Heart right ventricle (tissue), 16 donors: ENCODE results near the gene BAMBI. TPM values are rescaled to one million over a fixed set of nuclear protein-coding genes. Genes with fewer than 3 reads are reported as not detected.
A peak's percentile ranks its signal among the peaks of the same experiment; 100 is the strongest.

Experiments
- ATAC-seq, 8 donors: fragments of 200-7000 bp; cut with Tn5 transposase; one replicate each; pipeline ENCODE4 v1.9.1; 2020; ENCODE audit warnings: mild to moderate bottlenecking in 8 of 8, moderate library complexity in 8 of 8, moderate number of reproducible peaks in 1 of 8
- DNase-seq, 2 donors: peaks; one replicate each; pipeline ENCODE4 v3.0.0-alpha.2; 2020
- H3K27ac ChIP-seq, 10 donors: fragments of 200-600 bp; sonication (generic) in 2 of 10; one replicate each; pipeline versions ENCODE4 v1.5.0 to v1.8.0; 2020 to 2022; ENCODE audit warnings: mild to moderate bottlenecking in 3 of 10
- H3K27me3 ChIP-seq, 7 donors: fragments of 200-600 bp; one replicate each; pipeline ENCODE4 v1.8.0; 2021 to 2022; ENCODE audit warnings: mild to moderate bottlenecking in 2 of 7
- H3K36me3 ChIP-seq, 9 donors: fragments of 200-600 bp; sonication (generic) in 1 of 9; one replicate each; pipeline versions ENCODE4 v1.5.0 to v1.8.0; 2020 to 2022; ENCODE audit warnings: mild to moderate bottlenecking in 2 of 9
- H3K4me1 ChIP-seq, 9 donors: fragments of 200-600 bp; sonication (generic) in 1 of 9; one replicate each; pipeline versions ENCODE4 v1.5.0 to v1.8.0; 2020 to 2022; ENCODE audit warnings: mild to moderate bottlenecking in 4 of 9
- H3K4me3 ChIP-seq, 10 donors: fragments of 200-600 bp; sonication (generic) in 2 of 10; one replicate each; pipeline versions ENCODE4 v1.5.0 to v1.8.0; 2020 to 2022; ENCODE audit warnings: mild to moderate bottlenecking in 7 of 10, moderate library complexity in 2 of 10
- H3K9me3 ChIP-seq, 11 donors: fragments of 200-600 bp in 10 of 11; sonication (generic) in 2 of 11; one replicate each; pipeline versions ENCODE4 v1.5.0 to v1.8.0; 2013 to 2022; ENCODE audit warnings: mild to moderate bottlenecking in 2 of 11, control low read depth in 1 of 11, moderate library complexity in 1 of 11
- CTCF ChIP-seq, 9 donors: fragments of 200-600 bp; sonication (generic) in 2 of 9; IDR thresholded peaks; one replicate each; pipeline versions ENCODE4 v1.5.0 to v1.8.0; 2021 to 2022; ENCODE audit warnings: antibody characterized with exemption in 9 of 9, mild to moderate bottlenecking in 5 of 9, moderate library complexity in 1 of 9
- whole genome bisulfite sequencing, 2 donors: extraction: QIAGEN DNeasy Blood & Tissue Kit; methylation state at CpG; one replicate each; pipeline ENCODE4 v1.1.7; 2013; ENCODE audit warnings: inconsistent platforms in 1 of 2; 5-methylcytosine and 5-hydroxymethylcytosine counted together
- intact Hi-C, 10 donors: fragments of 100-400 bp; cut with DNase I; formaldehyde crosslinking; loops; one replicate each; pipeline versions ENCODE4 v1.11.1 to v1.14.2; 2022
- polyA plus RNA-seq, 2 donors: library from polyadenylated mRNA; stranded (reverse); fragments of 200-250 nt; gene quantifications; one replicate each; pipeline ENCODE4 v1.2.3, GENCODE V29; 2013
- total RNA-seq, 10 donors: library from RNA; stranded (reverse); fragmentation: NEBNext Ultra II Directional in 3 of 10; extraction: Animal tissue kit (Norgen Biotek cat#: 25700) in 3 of 10; gene quantifications; one replicate each; pipeline versions ENCODE4 v1.2.1 to v1.2.4, GENCODE V29; 2021 to 2023
- donor health status: Arrhythmogenic right ventricular cardiomyopathy.
- donor health status: ischemic (EF 13 %, LVEDD 7.1; RV severe dilation, severe dysfunction).
- donor health status: healthy with polysubstance abuse.
- donor health status: DM: no; HTN: yes; CAD: no.
- donor health status: DM: no; HTN: no; CAD: no.
- donor health status: ischemic (EF 25% LVEDD 6.9; RV normal size, moderate dysfunction).
- donor health status: ischemic (EF 25% LVEDD 5.7; RV mildly dilated, moderate dysfunction).
- donor health status: healthy.
- donor health status: DM: yes; HTN: yes; CAD: no.
- donor health status: Ischemic cardiomyopathy.
- donor health status: ischemic (EF 35%, LVEDD 5.7; RV mildly dilated, moderate dysfunction).
- donor health status: nonischemic (EF 11% LVEDD 7.7; RV severe dilation, severe dysfunction).
- donor health status: DM: yes; HTN: yes; CAD: no.
- donor health status: PGD.
- donor health status: ischemic (EF 29% LVEDD 5.4; RV normal size, mild dysfunction).
- donor health status: nonischemic (EF 23%, LVEDD 6.1; RV moderate dilation, normal function).

BAMBI gene
- total and polyA plus RNA-seq, 12 donors: 5.0 to 52.7 (median 21.3) TPM

GRCh38 chr10:28704464-28705161 is 27.3 kb downstream of the BAMBI start:
- peaks cover 0 to 3% (median 0%) of the 10 kb centered on the region in 7 donors for H3K27me3 ChIP-seq
- no peaks in the 10 kb centered on the region for H3K9me3 ChIP-seq
- no peak for ATAC-seq
- no peak overlapping the region for H3K27ac ChIP-seq
- DNase-seq: no peak
- WGBS, 2 donors: 46 to 48% methylated on average over 12 of the region's 12 CpGs
- intact Hi-C loops: no loop called here
- no peak overlapping the region for H3K4me3 ChIP-seq
- TF ChIP-seq CTCF (IDR thresholded peaks at IDR 0.05): no peak
- H3K36me3 ChIP-seq: no peaks in the 10 kb centered on the region
- H3K4me1 ChIP-seq: peaks cover 0 to 8% (median 0%) of the 10 kb centered on the region in 9 donors

- 78 to 81% methylated on average over 8 of the region's 8 CpGs for WGBS, 2 donors
- no peak for DNase-seq
- peaks cover 0 to 2% (median 0%) of the 10 kb centered on the region in 7 donors for H3K27me3 ChIP-seq
- H3K4me3 ChIP-seq: no peak overlapping the region
- H3K4me1 ChIP-seq: peaks cover 0 to 10% (median 6%) of the 10 kb centered on the region in 9 donors
- no peak for ATAC-seq
- TF ChIP-seq CTCF (IDR thresholded peaks at IDR 0.05): no peak
- no peaks in the 10 kb centered on the region for H3K9me3 ChIP-seq
- no peaks in the 10 kb centered on the region for H3K36me3 ChIP-seq
- no peak overlapping the region for H3K27ac ChIP-seq
- intact Hi-C loops: no loop called here
Observed at GRCh38 chr10:28705472-28705871, 28.2 kb downstream of the BAMBI start.

GRCh38 chr10:28709001-28709710 is 31.8 kb downstream of the BAMBI start:
- Histone ChIP-seq H3K27me3 (no peaks in the 10 kb centered on the region), H3K9me3 (no peaks in the 10 kb centered on the region), H3K4me3 (no peak overlapping the region), H3K27ac (no peak overlapping the region), H3K4me1 (peaks cover 0 to 18% (median 7%) of the 10 kb centered on the region in 9 donors), H3K36me3 (no peaks in the 10 kb centered on the region)
- TF ChIP-seq CTCF (IDR thresholded peaks at IDR 0.05): no peak
- WGBS, 2 donors: 84 to 87% methylated on average over 9 of the region's 9 CpGs
- ATAC-seq (no peak), DNase-seq (no peak)
- intact Hi-C loops: no loop called here

GRCh38 chr10:28710202-28710886 is 33.0 kb downstream of the BAMBI start:
- no peak overlapping the region for H3K4me3 ChIP-seq
- H3K36me3 ChIP-seq: no peaks in the 10 kb centered on the region
- DNase-seq (peak; percentile 5 to 25), ATAC-seq (peak in 6 of 8 donors; percentile 23 to 78 (median 66))
- no peaks in the 10 kb centered on the region for H3K9me3 ChIP-seq
- H3K27ac ChIP-seq: peak overlapping the region in 1 of 10 donors; percentile 30
- TF ChIP-seq CTCF (IDR thresholded peaks at IDR 0.05): no peak
- 54 to 58% methylated on average over 6 of the region's 6 CpGs for WGBS, 2 donors
- no peaks in the 10 kb centered on the region for H3K27me3 ChIP-seq
- H3K4me1 ChIP-seq: peaks cover 0 to 14% (median 7%) of the 10 kb centered on the region in 9 donors
- intact Hi-C loops: no loop called here
